Sigmoid colon (tissue), 7 donors: Measurements from ENCODE around the gene CAV3. TPM values are rescaled to one million over a fixed set of nuclear protein-coding genes. Genes with fewer than 3 reads are reported as not detected.

Source experiments
- DNase-seq: peaks from one replicate; pipeline ENCODE4 v3.0.0-alpha.2; 2019
- H3K27ac ChIP-seq, 4 donors: fragments of 200-600 bp; sonication (generic); one replicate each; pipeline ENCODE4 v1.5.1; 2016 to 2019; ENCODE audit warnings: mild to moderate bottlenecking in 1 of 4
- H3K27me3 ChIP-seq, 3 donors: fragments of 200-600 bp; sonication (generic); one replicate each; pipeline ENCODE4 v1.5.1; 2019; ENCODE audit warnings: mild to moderate bottlenecking in 1 of 3
- H3K36me3 ChIP-seq, 4 donors: fragments of 200-600 bp; sonication (generic); one replicate each; pipeline ENCODE4 v1.5.1; 2016 to 2019
- H3K4me1 ChIP-seq, 4 donors: fragments of 200-600 bp; sonication (generic); one replicate each; pipeline ENCODE4 v1.5.1; 2017 to 2019
- H3K4me3 ChIP-seq, 4 donors: fragments of 200-600 bp; sonication (generic); one replicate each; pipeline ENCODE4 v1.5.1; 2017 to 2019; ENCODE audit warnings: mild to moderate bottlenecking in 2 of 4, moderate library complexity in 1 of 4
- H3K9me3 ChIP-seq, 4 donors: fragments of 200-600 bp in 3 of 4; sonication (generic) in 3 of 4; one replicate each; pipeline versions ENCODE4 v1.5.1 to v1.6.1; 2013 to 2019
- CTCF ChIP-seq, 4 experiments: fragments of 450-650 bp in 3 of 4; fragments of 200-600 bp in 1 of 4; IDR thresholded peaks; one replicate each; pipeline ENCODE4 v1.5.1; 2016 to 2019; ENCODE audit warnings: antibody characterized with exemption in 4 of 4, mild to moderate bottlenecking in 3 of 4, moderate library complexity in 2 of 4
- EP300 ChIP-seq, 4 donors: sonication (generic); formaldehyde crosslinking; IDR thresholded peaks; one replicate each; pipeline ENCODE4 v1.6.1; 2017; ENCODE audit warnings: antibody characterized with exemption in 4 of 4
- POLR2A ChIP-seq, 2 donors: fragments of 450-650 bp; IDR thresholded peaks; one replicate each; pipeline ENCODE4 v1.6.1; 2016; ENCODE audit warnings: antibody characterized with exemption in 2 of 2, mild to moderate bottlenecking in 2 of 2, moderate library complexity in 2 of 2
- POLR2AphosphoS5 ChIP-seq, 4 donors: sonication (generic); formaldehyde crosslinking; IDR thresholded peaks; one replicate each; pipeline ENCODE4 v1.6.1; 2017; ENCODE audit warnings: antibody characterized with exemption in 4 of 4
- WGBS, 2 donors: extraction: QIAGEN DNeasy Blood & Tissue Kit; methylation state at CpG; one replicate each; pipeline ENCODE4 v1.1.7; 2013; 5-methylcytosine and 5-hydroxymethylcytosine counted together
- intact Hi-C: fragments of 100-400 bp; cut with DNase I; formaldehyde crosslinking; loops from one replicate; pipeline ENCODE4 v1.15.1; 2023
- polyA plus RNA-seq, 3 donors: library from polyadenylated mRNA; stranded (reverse); fragments of 200-250 nt; gene quantifications; one replicate each; pipeline ENCODE4 v1.2.3, GENCODE V29; 2013
- total RNA-seq, 4 donors: library from RNA; depleted of rRNA; stranded (reverse); fragments of >200 nt; gene quantifications; one replicate each; pipeline ENCODE4 v1.1.0, GENCODE V29; 2016
- donor health status: healthy with polysubstance abuse.
- donor health status: Bipolar disorder and iron deficiency.
- donor health status: healthy.

CAV3 gene
- total and polyA plus RNA-seq, 7 donors: 0.06 to 0.60 TPM; not detected in 5

GRCh38 chr3:8739757-8740504 lies 6.3 kb downstream of the CAV3 start:
- Histone ChIP-seq H3K36me3 (no peaks in the 10 kb centered on the region), H3K4me1 (peaks cover 0 to 8% (median 2%) of the 10 kb centered on the region in 4 donors), H3K9me3 (no peaks in the 10 kb centered on the region), H3K4me3 (no peak overlapping the region), H3K27ac (no peak overlapping the region), H3K27me3 (no peaks in the 10 kb centered on the region)
- 72 to 87% methylated on average over 5 of the region's 5 CpGs for WGBS, 2 donors
- DNase-seq: no peak
- intact Hi-C loops: no loop called here
- TF ChIP-seq POLR2AphosphoS5 (IDR thresholded peaks at IDR 0.05): no peak
- TF ChIP-seq CTCF (IDR thresholded peaks at IDR 0.05): no peak
- TF ChIP-seq EP300 (IDR thresholded peaks at IDR 0.05): no peak
- no peak for TF ChIP-seq POLR2A (IDR thresholded peaks at IDR 0.05)

GRCh38 chr3:8741581-8742261 lies 8.1 kb downstream of the CAV3 start:
- WGBS, 2 donors: 17 to 31% methylated on average over 13 of the region's 13 CpGs
- H3K27ac ChIP-seq: no peak overlapping the region
- intact Hi-C loops: no loop called here
- no peaks in the 10 kb centered on the region for H3K36me3 ChIP-seq
- H3K4me3 ChIP-seq: no peak overlapping the region
- no peak for DNase-seq
- H3K9me3 ChIP-seq: no peaks in the 10 kb centered on the region
- no peaks in the 10 kb centered on the region for H3K27me3 ChIP-seq
- H3K4me1 ChIP-seq: peaks cover 0 to 8% (median 2%) of the 10 kb centered on the region in 4 donors
- no peak for TF ChIP-seq CTCF (IDR thresholded peaks at IDR 0.05)
- TF ChIP-seq EP300 (IDR thresholded peaks at IDR 0.05): no peak
- TF ChIP-seq POLR2A (IDR thresholded peaks at IDR 0.05): no peak
- no peak for TF ChIP-seq POLR2AphosphoS5 (IDR thresholded peaks at IDR 0.05)

GRCh38 chr3:8743021-8743601 lies 9.5 kb downstream of the CAV3 start:
- 45 to 77% methylated on average over 6 of the region's 6 CpGs for WGBS, 2 donors

GRCh38 chr3:8743911-8744310 lies 10.3 kb downstream of the CAV3 start:
- 84 to 88% methylated on average over 3 of the region's 3 CpGs for WGBS, 2 donors
- H3K27ac ChIP-seq: no peak overlapping the region
- H3K4me1 ChIP-seq: peaks cover 0 to 8% (median 2%) of the 10 kb centered on the region in 4 donors
- no peak overlapping the region for H3K4me3 ChIP-seq
- no peak for DNase-seq
- TF ChIP-seq POLR2AphosphoS5 (IDR thresholded peaks at IDR 0.05): no peak
- no peak for TF ChIP-seq EP300 (IDR thresholded peaks at IDR 0.05)
- TF ChIP-seq POLR2A (IDR thresholded peaks at IDR 0.05): no peak
- no peak for TF ChIP-seq CTCF (IDR thresholded peaks at IDR 0.05)
- H3K36me3 ChIP-seq: no peaks in the 10 kb centered on the region
- no peaks in the 10 kb centered on the region for H3K9me3 ChIP-seq
- no peaks in the 10 kb centered on the region for H3K27me3 ChIP-seq
- intact Hi-C loops: no loop called here

More at GRCh38 chr3:8743021-8743601, 9.5 kb downstream of the CAV3 start:
- intact Hi-C loops: no loop called here
- H3K36me3 ChIP-seq: no peaks in the 10 kb centered on the region
- H3K27me3 ChIP-seq: no peaks in the 10 kb centered on the region
- TF ChIP-seq POLR2A (IDR thresholded peaks at IDR 0.05) (no peak), CTCF (IDR thresholded peaks at IDR 0.05) (no peak), EP300 (IDR thresholded peaks at IDR 0.05) (no peak), POLR2AphosphoS5 (IDR thresholded peaks at IDR 0.05) (no peak)
- peaks cover 0 to 8% (median 2%) of the 10 kb centered on the region in 4 donors for H3K4me1 ChIP-seq
- H3K9me3 ChIP-seq: no peaks in the 10 kb centered on the region
- no peak for DNase-seq
- no peak overlapping the region for H3K27ac ChIP-seq
- no peak overlapping the region for H3K4me3 ChIP-seq
